ENCODE data around the gene OSBPL8. TPM values are rescaled to one million over a fixed set of nuclear protein-coding genes. Genes with fewer than 3 reads are reported as not detected.
A peak's percentile ranks its signal among the peaks of the same experiment; 100 is the strongest.
"Not testable (repeated sequence)": the region's sequence is repeated elsewhere in the genome, so short reads cannot be mapped to it uniquely, and the experiment has no call there.

The OSBPL8 gene
- total and polyA plus RNA-seq, 8 donors, result 7.7 to 147 (median 29.4) TPM

GRCh38 chr12:76379261-76379660 lies 180.3 kb downstream of the OSBPL8 start:
- WGBS, 5 donors, result 93 to 100% (median 97%) methylated on average over 1 of the region's 1 CpG
- H3K9me3 ChIP-seq, result no peaks in the 10 kb centered on the region
- intact Hi-C loops (cut with DNase I; ENCODE audit: low total_unique reads), result no loop called here
- H3K4me1 ChIP-seq, result no peaks in the 10 kb centered on the region
- H3K27me3 ChIP-seq, result no peaks in the 10 kb centered on the region
- DNase-seq, result no peak
- H3K4me3 ChIP-seq, result no peak overlapping the region
- H3K36me3 ChIP-seq, result peaks cover 0 to 69% (median 58%) of the 10 kb centered on the region in 4 donors
- TF ChIP-seq CTCF (IDR thresholded peaks at IDR 0.05) (no peak), POLR2A (IDR thresholded peaks at IDR 0.05) (no peak), POLR2AphosphoS5 (IDR thresholded peaks at IDR 0.05) (no peak), EP300 (IDR thresholded peaks at IDR 0.05) (no peak)
- no peak overlapping the region for H3K27ac ChIP-seq

- H3K9me3 ChIP-seq; H3K4me3 ChIP-seq; H3K27me3 ChIP-seq; intact Hi-C loops (cut with DNase I; ENCODE audit: low total_unique reads); H3K4me1 ChIP-seq; DNase-seq; H3K27ac ChIP-seq: not testable (repeated sequence)
- WGBS, 5 donors, result 97 to 100% (median 100%) methylated on average over 1 of the region's 1 CpG
- H3K36me3 ChIP-seq, result peaks cover 0 to 71% (median 63%) of the 10 kb centered on the region in 4 donors
Measured at GRCh38 chr12:76376876-76377275, 182.7 kb downstream of the OSBPL8 start.

- TF ChIP-seq EP300 (IDR thresholded peaks at IDR 0.05) (no peak), CTCF (IDR thresholded peaks at IDR 0.05) (no peak), POLR2A (IDR thresholded peaks at IDR 0.05) (no peak), POLR2AphosphoS5 (IDR thresholded peaks at IDR 0.05) (no peak)
- Histone ChIP-seq H3K36me3 (peaks cover 0 to 73% (median 65%) of the 10 kb centered on the region in 4 donors), H3K27ac (no peak overlapping the region), H3K9me3 (no peaks in the 10 kb centered on the region), H3K4me1 (no peaks in the 10 kb centered on the region), H3K27me3 (no peaks in the 10 kb centered on the region), H3K4me3 (no peak overlapping the region)
- peak in 1 of 2 donors; percentile 4 for DNase-seq
- intact Hi-C loops (cut with DNase I; ENCODE audit: low total_unique reads), result no loop called here
Measured at GRCh38 chr12:76375939-76376338, 183.6 kb downstream of the OSBPL8 start.

- peaks cover 0 to 74% (median 68%) of the 10 kb centered on the region in 4 donors for H3K36me3 ChIP-seq
- 80 to 93% (median 86%) methylated on average over 1 of the region's 1 CpG for WGBS, 5 donors
- no peaks in the 10 kb centered on the region for H3K27me3 ChIP-seq
- no peaks in the 10 kb centered on the region for H3K9me3 ChIP-seq
- TF ChIP-seq CTCF (IDR thresholded peaks at IDR 0.05) (no peak), POLR2A (IDR thresholded peaks at IDR 0.05) (no peak), EP300 (IDR thresholded peaks at IDR 0.05) (no peak), POLR2AphosphoS5 (IDR thresholded peaks at IDR 0.05) (no peak)
- no peaks in the 10 kb centered on the region for H3K4me1 ChIP-seq
- H3K27ac ChIP-seq, result no peak overlapping the region
- H3K4me3 ChIP-seq, result no peak overlapping the region
- no peak for DNase-seq
- intact Hi-C loops (cut with DNase I; ENCODE audit: low total_unique reads), result no loop called here
Measured at GRCh38 chr12:76375470-76375869, 184.1 kb downstream of the OSBPL8 start.

GRCh38 chr12:76374386-76375020 lies 185.1 kb downstream of the OSBPL8 start:
- TF ChIP-seq POLR2A (IDR thresholded peaks at IDR 0.05) (no peak), POLR2AphosphoS5 (IDR thresholded peaks at IDR 0.05) (no peak), EP300 (IDR thresholded peaks at IDR 0.05) (no peak), CTCF (IDR thresholded peaks at IDR 0.05) (no peak)

More at GRCh38 chr12:76374386-76375020, 185.1 kb downstream of the OSBPL8 start:
- Histone ChIP-seq H3K27ac (no peak overlapping the region), H3K27me3 (no peaks in the 10 kb centered on the region), H3K4me3 (no peak overlapping the region), H3K36me3 (peaks cover 0 to 82% (median 75%) of the 10 kb centered on the region in 4 donors), H3K9me3 (no peaks in the 10 kb centered on the region), H3K4me1 (no peaks in the 10 kb centered on the region)
- WGBS, 5 donors, result 37 to 64% (median 56%) methylated on average over 1 of the region's 1 CpG
- intact Hi-C loops (cut with DNase I; ENCODE audit: low total_unique reads), result no loop called here
- DNase-seq, result no peak

Data from stomach (tissue), 9 donors.